GM04503 (cell line): ENCODE measurements around the gene SLC30A1.
"Not testable (repeated sequence)": the region's sequence is repeated elsewhere in the genome, so short reads cannot be mapped to it uniquely, and the experiment has no call there.

Source experiments
- DNase-seq: peaks from one replicate; pipeline ENCODE4 v3.0.0-alpha.2; 2012; ENCODE audit warnings: low read depth

SLC30A1 gene

DNA sequence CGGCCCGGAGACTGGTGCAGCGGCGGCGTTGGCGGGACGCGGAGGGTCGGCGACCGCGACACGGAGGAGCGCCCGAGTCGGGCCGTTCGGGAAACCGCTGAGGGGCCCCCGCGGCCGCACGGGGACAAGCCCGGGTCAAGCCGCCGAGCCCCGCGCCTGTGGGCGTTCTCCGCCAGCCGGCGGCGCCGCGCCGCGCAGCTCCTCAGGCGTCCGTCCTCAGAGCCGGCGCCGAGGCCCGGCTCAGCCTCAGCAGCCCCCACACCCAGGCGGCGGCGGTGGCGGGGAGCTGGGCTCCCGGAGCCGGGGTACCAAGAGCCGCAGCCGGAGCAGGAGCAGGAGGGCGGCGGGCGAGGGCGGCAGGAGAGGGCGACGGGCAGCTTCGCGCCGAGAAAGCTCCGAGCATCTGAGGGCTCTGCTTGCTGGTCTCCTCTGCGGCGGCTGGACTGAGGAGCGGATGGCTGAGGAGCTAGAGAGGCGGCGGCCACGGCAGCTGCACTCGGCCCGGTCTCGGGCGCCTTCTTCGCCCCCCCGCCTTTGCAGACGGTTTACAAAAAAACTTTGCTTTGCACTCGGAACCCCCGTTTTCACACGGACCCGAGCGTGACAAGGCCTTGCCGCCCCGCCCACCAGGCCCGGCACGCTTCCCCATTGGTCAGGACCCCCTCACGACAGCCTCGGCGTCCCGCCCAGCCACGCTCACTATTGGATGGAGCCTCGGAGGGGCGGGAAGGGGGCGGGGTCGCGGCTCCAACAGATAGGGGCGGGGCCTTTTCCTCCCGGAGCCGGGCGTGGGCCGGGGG lies at the start of gene SLC30A1:
Gene SLC30A1, minus strand, starts transcription at position 522 of the 800 bp plus-strand sequence. CDS start 549 bp downstream, outside the sequence.
- DNase-seq, result peak; percentile 87

- DNase-seq, result no peak
Measured at GRCh38 chr1:211628417-211628816, 49.5 kb upstream of the SLC30A1 start.

- no peak for DNase-seq
Measured at GRCh38 chr1:211627259-211627658, 48.3 kb upstream of the SLC30A1 start.

DNA sequence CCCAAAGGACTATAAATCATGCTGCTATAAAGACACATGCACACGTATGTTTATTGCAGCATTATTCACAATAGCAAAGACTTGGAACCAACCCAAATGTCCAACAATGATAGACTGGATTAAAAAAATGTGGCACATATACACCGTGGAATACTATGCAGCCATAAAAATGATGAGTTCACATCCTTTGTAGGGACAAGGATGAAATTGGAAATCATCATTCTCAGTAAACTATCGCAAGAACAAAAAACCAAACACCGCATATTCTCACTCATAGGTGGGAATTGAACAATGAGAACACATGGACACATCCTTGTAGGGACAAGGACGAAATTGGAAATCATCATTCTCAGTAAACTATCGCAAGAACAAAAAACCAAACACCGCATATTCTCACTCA lies 46.9 kb upstream of the SLC30A1 start:
- not testable (repeated sequence) for DNase-seq

GRCh38 chr1:211625040-211625439 lies 46.1 kb upstream of the SLC30A1 start:
- no peak for DNase-seq

GRCh38 chr1:211623515-211623914 lies 44.6 kb upstream of the SLC30A1 start:
- DNase-seq, result no peak

DNA sequence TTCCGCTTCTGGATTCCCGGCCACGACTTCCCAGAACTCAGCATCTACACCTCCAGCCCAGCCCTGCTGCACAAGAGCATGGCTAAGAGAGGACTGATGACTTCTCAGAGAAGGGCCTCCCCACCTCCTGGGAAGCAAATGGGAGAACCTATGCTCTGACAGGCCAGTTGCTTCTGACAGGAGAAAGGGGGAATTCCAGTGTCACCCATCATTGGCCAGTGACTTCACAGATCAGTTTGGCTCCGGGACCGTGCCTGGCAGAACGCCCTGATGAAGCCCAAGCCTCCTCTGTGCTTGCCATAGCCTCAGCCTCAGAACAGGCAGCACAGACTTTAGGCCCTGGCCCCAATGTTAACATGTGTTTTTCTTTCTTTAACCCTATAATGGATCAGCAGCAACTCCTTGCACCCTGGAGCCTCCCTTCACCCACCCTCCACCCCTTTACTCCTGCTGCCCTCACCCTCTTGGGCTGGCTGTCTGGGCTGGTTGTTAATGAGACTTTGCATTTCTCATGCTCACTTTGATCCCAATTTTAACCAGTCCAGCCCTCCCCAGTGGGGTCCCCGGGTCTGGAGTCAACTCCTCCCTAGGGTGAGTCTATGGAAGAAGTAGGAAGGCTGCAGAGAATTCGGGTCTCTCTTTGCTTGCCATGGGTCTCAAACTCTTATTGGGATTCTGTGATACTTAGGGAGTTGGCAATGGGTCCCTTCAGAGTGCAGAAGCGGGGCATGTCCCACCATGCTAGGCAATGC lies 42.7 kb upstream of the SLC30A1 start:
- no peak for DNase-seq

DNA sequence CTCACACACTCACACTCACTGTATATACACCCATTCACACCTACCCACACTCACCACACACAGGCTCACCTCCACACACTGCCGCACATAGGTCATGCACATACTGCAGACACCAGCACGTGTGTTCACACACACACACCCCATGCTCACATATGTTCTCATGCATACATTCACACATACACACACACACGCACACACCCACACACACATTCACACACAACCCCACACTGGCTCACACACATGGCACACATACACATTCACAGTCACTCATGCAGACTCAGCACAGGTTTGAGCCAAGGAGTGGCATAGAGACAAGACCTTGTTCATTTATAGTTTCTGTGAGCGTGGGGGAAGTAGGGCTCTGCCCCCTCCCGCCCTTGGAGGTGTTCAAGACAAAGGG lies 41.1 kb upstream of the SLC30A1 start:
- no peak for DNase-seq

GRCh38 chr1:211619033-211619996 lies 40.4 kb upstream of the SLC30A1 start:
- DNase-seq, result no peak

DNA sequence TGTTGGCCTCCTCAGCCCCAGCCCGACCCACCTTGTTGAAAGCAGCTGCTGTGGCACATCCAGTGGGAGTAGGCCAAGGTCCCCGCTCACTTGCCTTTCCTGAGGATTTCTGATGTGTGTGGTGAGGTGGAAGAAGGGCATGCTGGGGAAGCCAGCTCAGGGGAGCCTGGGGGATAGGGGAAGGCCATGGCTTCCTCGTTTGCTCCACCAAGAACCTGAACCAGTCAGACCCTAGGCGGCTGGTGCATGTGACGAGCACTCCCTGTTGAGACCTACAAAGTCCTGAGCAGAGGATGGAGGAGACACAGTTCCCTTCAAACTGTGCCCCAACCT lies 38.0 kb upstream of the SLC30A1 start:
- DNase-seq, result no peak

GRCh38 chr1:211616231-211616964 lies 37.4 kb upstream of the SLC30A1 start:
- no peak for DNase-seq

- no peak for DNase-seq
Measured at GRCh38 chr1:211614615-211615014, 35.7 kb upstream of the SLC30A1 start.

GRCh38 chr1:211613951-211614350 lies 35.0 kb upstream of the SLC30A1 start:
- no peak for DNase-seq

DNA sequence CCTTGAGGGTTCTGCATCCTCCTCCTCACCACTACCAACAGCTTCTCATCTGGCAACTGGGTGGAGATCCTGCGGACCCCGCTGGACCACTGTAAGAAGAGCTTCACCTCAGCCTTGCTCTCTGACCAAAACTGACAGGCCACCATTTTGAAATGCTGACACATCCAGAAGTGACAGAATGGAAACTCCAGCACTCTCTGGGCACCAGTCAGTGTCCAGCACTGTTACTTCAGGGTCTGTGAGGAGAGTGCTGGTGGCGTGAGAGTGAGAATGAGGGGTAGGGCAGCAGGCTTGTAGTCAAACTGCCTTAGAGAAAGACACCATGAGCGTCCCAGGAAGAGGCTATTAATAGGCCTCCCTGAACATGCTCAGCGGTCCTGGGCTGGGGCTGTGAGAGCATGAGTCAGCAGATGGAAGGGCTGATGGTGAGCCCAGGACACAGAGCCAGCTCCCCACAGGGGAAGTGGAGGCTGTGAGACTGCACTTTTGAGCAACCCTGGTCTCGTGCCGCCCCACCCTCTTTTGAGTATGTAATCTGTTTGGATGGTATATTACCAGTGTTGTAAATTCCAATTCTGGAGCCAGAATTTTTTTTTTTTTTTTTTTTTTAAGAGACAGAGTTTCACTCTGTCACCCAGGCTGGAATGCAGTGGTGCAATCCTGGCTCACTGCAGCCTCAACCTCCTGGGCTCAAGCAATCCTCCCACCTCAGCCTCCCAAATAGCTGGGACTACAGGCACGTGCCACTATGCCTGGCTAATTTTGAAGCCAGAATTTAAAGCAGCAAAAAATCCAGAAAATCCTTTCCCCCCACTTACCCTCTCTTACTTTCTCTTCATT lies 34.4 kb upstream of the SLC30A1 start:
- DNase-seq, result peak; percentile 96

DNA sequence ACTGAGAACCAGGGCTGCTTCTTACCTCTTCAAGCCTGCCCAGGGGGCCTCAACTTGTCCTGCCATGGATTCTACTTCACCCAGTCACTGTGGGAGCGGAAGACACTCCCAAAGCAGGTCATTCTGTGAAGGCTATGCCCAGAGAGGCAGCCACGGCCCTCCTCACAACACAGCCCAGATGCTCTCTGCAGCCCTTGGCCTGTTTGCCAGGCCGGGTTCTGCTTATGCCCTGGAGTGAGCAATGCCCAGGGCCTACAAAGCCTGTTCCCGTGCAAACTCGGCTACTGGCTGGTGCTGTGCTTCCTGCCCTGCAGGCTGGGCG lies 33.8 kb upstream of the SLC30A1 start:
- DNase-seq, result no peak

GRCh38 chr1:211611818-211612217 lies 32.9 kb upstream of the SLC30A1 start:
- DNase-seq, result no peak

- DNase-seq, result peak; percentile 30
Measured at GRCh38 chr1:211610779-211611556, 32.0 kb upstream of the SLC30A1 start.

GRCh38 chr1:211609120-211610024 lies 30.4 kb upstream of the SLC30A1 start:
- DNase-seq, result no peak
